Measurements from ENCODE around the gene DGCR2.

DNA sequence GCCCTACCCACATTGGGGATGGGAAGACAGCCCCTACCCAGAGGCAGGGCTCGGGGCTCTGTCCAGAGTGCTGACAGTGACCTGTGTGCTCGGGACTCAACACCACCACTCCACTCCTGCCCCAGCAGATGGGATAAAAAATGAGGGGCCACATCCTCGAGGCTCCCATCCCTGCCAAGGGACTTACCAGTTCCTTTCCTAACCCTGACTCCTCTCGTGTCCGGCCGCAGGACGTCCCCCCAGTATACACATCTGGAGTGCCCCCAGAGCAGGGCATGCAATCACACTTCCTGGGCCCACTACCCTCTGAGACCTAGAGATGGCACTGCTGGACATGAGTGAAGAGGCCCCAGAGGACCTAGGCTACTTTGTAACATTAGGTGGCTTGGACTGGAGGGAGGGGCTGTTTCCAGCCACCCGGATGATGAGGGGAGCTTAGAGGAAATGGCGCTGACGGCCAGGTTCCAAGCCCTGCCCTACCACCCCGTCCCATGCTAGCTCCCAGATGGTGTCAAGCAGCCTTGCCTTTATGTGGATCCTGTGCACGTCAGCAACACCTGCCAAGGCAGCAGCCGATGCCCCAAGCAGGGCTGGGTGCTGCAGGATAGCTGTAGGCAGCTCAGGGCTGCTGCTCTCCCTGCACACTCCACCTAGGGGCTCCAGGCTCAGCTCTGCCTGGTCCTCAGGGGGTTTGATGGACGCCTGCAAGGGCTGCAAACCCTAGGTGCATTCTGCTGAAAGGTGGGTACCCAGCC, 86.6 kb downstream of the DGCR2 start:
- no peak for TF ChIP-seq EZH2 (IDR thresholded peaks at IDR 0.05; ENCODE audit: insufficient read depth, poor library complexity, severe bottlenecking)
- no peak for TF ChIP-seq EZH2phosphoT487 (IDR thresholded peaks at IDR 0.05; ENCODE audit: insufficient read depth, low read depth)

All from GM23248 (cell line).